Glomerular endothelial cell (primary cell): ENCODE measurements around the gene RNF182. TPM values are rescaled to one million over a fixed set of nuclear protein-coding genes. Genes with fewer than 3 reads are reported as not detected.
"Not testable (repeated sequence)": the region's sequence is repeated elsewhere in the genome, so short reads cannot be mapped to it uniquely, and the experiment has no call there.

Experiments
- DNase-seq: peaks from one replicate; pipeline ENCODE4 v3.0.0-alpha.2; 2011; ENCODE audit warnings: low read depth, low spot score; ENCODE audit errors: extremely low read depth
- total RNA-seq: library from RNA; depleted of rRNA; stranded (reverse); fragments of >200 nt; gene quantifications from 2 replicates; pipeline ENCODE4 v1.2.3, GENCODE V29; 2015

RNF182 gene
- total RNA-seq, 1 donor from 2014 or later, result 4.0 TPM

GRCh38 chr6:13993416-13993815, 68.7 kb downstream of the RNF182 start:
- no peak for DNase-seq

- no peak for DNase-seq
These were observed 73.6 kb downstream of the RNF182 start for GRCh38 chr6:13998356-13998755.

- DNase-seq, result no peak
These were observed 76.1 kb downstream of the RNF182 start for GRCh38 chr6:14000901-14001300.

GRCh38 chr6:14001329-14002012, 76.7 kb downstream of the RNF182 start:
- no peak for DNase-seq

- DNase-seq, result no peak
These were observed 77.6 kb downstream of the RNF182 start for GRCh38 chr6:14002176-14002947.

- no peak for DNase-seq
These were observed 79.5 kb downstream of the RNF182 start for GRCh38 chr6:14004258-14004657.

GRCh38 chr6:14008809-14009208, 84.1 kb downstream of the RNF182 start:
- DNase-seq, result no peak

- DNase-seq, result no peak
These were observed 84.7 kb downstream of the RNF182 start for GRCh38 chr6:14009431-14009830.

- no peak for DNase-seq
These were observed 85.5 kb downstream of the RNF182 start for GRCh38 chr6:14010275-14010674.

GRCh38 chr6:14012313-14013030, 87.7 kb downstream of the RNF182 start:
- DNase-seq, result no peak

- DNase-seq, result no peak
These were observed 91.2 kb downstream of the RNF182 start for GRCh38 chr6:14015964-14016363.

GRCh38 chr6:14016432-14016831, 91.7 kb downstream of the RNF182 start:
- no peak for DNase-seq

GRCh38 chr6:14016935-14017625, 92.3 kb downstream of the RNF182 start:
- no peak for DNase-seq

- DNase-seq, result no peak
These were observed 93.1 kb downstream of the RNF182 start for GRCh38 chr6:14017626-14018475.

GRCh38 chr6:14018559-14018958, 93.8 kb downstream of the RNF182 start:
- not testable (repeated sequence) for DNase-seq

- no peak for DNase-seq
These were observed 95.8 kb downstream of the RNF182 start for GRCh38 chr6:14020551-14020950.

GRCh38 chr6:14021449-14021848, 96.7 kb downstream of the RNF182 start:
- DNase-seq, result no peak

- DNase-seq, result no peak
These were observed 97.9 kb downstream of the RNF182 start for GRCh38 chr6:14022673-14023072.

GRCh38 chr6:14023855-14024254, 99.1 kb downstream of the RNF182 start:
- DNase-seq, result no peak

GRCh38 chr6:14025160-14025559, 100.4 kb downstream of the RNF182 start:
- DNase-seq, result no peak
